NCI-H526 (cell line): ENCODE measurements around the gene KATNIP.

ENCODE experiments used
- DNase-seq, 2 experiments: peaks; one replicate each; lab custom pipeline; 2025; lab: John Stamatoyannopoulos, UW

Gene KATNIP

DNA sequence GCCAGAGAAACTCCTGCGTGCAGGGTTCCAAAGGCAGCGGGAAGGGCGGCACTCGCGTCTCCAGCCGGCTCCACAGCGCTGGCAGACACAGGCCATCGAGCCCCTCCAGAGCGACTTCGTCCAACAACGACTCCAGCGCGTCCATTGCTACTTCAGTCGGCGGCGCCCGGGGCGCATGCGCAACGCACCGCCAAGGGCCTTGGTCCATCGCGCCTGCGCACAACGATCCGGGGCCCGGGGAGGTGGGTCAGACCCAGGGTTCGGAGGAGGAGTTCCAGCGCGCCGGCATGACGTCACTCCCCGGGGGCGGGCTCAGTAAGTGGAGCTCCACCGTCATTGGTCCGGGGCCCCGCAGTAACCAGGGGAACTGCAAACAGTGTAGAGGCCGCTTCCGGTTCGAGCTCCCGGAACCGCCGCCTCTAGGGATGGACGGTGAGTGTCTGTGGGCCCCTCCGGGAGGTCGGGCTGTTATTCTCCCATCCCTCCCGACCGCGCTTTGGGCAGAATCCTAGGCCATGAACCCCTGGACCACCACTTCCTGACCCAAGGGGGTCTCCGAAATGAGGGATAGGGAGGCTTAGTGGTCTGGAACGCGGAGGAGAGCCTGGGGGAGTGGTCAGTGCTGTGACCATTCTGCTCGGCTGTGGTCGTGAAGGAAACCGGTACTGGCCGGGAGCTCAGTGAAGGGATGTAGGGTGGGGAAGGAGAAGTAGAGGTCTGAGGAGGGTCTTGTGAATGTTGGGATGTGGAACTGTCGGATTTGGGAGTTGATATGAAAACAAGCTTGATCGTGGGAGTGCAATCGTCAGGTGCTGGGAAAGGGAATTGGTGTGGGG is at the start of gene KATNIP, which contains the start of gene GTF3C1:
TSS of gene KATNIP (plus strand) at position 399 of the 836 bp plus-strand sequence. CDS start at position 426, 27 bp downstream.
TSS of gene GTF3C1 (minus strand) at position 168 of the 836 bp plus-strand sequence. CDS start at position 145, 23 bp downstream.
- DNase-seq = peak; percentile 94 to 99

DNA sequence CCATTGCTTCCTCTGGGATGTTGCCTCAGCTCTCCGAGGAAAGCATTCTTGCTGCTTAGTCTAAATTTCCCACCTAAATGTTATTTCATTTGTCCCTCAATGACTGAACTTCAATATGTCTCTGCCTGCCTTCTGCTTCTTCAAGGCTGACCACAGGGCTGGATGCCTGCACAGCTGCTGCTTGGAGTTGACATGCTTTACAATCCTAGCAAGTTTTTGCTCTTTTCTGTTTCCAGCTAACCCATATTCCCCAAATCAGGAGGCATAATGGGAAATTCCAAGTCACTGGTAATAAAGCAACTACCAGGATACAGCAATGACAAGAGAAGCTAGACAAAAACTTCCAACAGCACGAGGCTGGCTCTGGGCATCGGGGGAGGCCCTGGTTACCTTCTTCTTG is 49.1 kb upstream of the KATNIP start:
- no peak for DNase-seq

- no peak for DNase-seq
These were observed 46.3 kb upstream of the KATNIP start for GRCh38 chr16:27503662-27504061.

- no peak for DNase-seq
These were observed 44.4 kb upstream of the KATNIP start for GRCh38 chr16:27505297-27506236.

DNA sequence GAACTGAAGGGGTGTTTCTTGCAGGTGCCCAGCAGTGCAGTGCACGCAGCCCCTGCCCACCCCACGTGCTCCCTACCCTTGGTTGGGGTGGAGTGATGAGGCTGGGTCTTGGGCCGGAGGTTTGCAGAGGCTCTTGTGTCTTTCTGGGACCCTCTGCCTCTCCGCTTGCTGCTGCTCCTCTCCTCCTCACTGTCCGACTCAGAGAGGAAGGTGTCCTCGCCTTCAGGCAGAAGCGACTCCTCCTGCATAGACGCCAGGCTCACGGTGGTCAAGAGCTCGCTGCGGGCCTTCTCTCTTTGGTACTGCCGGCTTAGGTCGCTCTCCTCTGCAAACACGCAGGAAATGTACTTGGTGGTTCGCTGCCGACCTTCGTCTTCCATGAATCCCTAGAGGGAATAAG is 43.2 kb upstream of the KATNIP start:
- no peak for DNase-seq

- DNase-seq = no peak
These were observed 41.5 kb upstream of the KATNIP start for GRCh38 chr16:27508476-27508875.

- DNase-seq = no peak
These were observed 38.1 kb upstream of the KATNIP start for GRCh38 chr16:27511657-27512448.

DNA sequence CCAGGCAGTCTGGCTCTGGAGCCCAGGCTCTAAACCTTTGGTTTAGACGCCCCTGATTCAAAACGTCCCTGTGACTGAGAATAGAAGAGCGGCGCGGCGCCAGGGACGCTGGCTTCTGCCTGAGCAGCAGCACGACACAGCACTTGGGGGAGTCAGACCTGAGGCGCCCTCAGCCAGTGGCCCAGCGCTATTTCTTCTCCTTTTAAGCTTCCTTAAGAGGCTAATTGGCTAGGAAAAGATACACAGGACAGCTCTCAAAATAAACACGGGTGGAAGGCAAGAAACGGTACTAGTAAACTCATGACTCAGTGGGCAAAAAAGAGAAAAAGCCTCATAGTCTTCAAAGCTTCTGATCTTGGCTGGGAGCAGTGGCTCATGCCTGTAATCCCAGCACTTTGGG is 35.1 kb upstream of the KATNIP start:
- DNase-seq = no peak

- DNase-seq = peak in 1 of 2 experiments; percentile 35
These were observed 34.0 kb upstream of the KATNIP start for GRCh38 chr16:27515874-27516353.

DNA sequence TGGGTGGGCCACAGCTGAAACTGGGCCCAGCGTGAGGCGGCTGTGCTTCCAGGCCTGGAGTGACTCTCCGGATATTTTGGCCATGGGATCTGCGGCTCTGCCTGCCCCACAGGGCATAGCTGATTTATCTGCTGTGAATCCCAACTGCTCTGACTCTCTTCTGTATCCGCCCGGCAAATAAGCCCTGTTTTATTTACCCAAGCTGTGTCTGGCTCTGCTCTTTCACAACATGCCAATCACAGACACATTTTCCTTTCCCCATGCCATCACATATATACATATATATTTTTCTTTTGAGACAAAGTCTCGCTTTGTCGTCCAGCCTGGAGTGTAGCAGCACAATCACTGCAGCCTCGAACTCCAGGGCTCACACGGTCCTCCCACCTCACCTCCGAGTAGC is 33.6 kb upstream of the KATNIP start:
- DNase-seq = no peak

- peak in 1 of 2 experiments; percentile 4 for DNase-seq
These were observed 32.3 kb upstream of the KATNIP start for GRCh38 chr16:27517664-27518063.

- no peak for DNase-seq
These were observed 31.7 kb upstream of the KATNIP start for GRCh38 chr16:27518226-27518625.

DNA sequence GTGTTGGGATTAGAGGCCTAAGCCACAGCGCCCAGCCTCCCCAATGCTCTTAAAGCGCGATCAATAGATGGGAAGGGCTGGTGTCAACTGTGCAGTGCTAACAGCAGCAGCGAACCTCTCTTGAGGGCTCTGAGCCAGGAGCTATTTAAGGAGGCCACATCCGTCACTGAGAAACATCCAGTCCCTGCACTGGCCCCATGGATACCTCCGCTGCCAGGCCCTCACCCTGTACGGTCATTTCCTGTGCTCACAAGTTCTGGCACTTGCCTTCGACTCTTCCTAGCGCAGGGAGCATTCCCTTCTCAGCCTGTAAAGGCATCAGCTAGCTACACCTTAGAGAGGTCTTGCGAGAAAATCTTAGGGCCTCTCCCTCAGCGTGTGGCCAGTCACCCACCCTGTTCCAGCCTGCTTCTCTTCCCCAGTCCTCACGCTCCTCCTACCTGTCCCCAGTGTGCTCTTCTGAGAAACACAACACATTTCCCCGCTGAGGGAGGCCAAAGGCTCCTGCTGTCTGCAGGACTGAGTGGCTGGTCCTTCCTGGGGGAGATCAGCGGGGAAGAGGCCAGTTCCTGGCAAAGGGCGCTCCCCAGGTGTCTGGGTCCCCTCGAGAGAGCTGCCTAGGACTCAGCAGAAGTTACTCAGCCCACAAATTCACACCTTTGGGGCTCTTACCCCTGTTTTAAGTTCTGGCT is 28.8 kb upstream of the KATNIP start:
- DNase-seq = no peak

DNA sequence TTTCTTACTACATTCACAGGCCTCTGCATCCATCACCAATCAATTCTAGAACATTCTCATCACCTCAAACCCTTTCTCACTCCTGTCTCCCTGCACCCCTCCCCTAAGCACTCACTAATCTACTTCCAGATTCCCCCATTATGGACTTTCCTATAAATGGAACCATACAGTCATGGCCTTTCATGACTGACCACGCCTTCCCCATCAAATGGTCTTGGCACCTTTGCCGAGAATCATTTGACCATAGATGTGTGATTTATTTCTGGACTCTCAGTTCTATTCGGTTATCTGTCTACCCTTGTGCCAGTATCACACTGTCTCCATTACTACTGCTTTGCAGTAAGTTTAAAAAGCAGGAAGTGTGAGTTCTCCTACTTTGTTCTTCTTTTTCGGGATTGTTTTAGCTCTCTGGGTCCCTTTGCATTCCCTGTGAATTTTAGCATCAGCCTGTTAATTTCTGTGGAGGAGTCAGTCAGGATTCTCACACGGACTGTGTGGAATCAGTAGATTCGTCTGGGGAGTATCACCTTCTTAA is 27.7 kb upstream of the KATNIP start:
- DNase-seq = no peak

GRCh38 chr16:27526180-27526579 is 23.8 kb upstream of the KATNIP start:
- no peak for DNase-seq

DNA sequence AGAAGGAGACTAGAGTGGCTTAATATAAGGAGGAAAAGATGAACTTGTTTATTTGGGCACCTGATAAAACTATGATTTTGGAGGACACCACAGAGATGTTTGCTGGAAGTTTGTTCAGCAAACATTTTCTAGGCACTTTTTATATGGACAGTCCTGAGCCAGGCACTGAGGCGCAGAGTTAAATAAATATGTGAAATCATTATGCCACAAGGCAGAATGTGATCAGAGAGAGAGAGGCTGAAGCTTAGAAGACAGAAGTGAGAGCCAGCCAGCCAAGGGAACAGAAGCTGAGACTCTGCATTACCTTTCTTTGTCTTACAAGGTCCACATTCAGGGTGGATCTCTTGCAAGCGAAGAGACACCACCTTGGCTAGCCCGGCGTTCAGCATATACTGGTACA is 21.6 kb upstream of the KATNIP start:
- DNase-seq = no peak

DNA sequence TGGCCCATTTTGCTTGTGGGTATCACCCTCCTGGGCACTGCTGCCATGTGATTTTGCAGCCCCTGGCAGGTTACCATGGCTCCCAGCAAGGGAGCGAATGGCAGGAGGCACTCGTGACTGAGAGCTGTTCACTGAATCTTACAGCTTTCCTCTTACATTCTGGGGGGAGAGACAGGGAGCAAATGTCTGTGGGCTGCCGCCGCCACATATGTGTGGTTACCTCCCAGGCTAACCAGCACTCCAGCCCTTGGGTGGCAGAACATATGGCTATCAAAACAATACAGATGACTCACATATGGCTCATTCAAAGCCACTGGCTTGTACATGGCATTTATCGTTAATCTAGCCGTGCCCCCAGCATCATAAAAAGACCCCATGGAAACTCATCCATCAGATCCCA is 20.0 kb upstream of the KATNIP start:
- DNase-seq = no peak

- DNase-seq = no peak
These were observed 18.8 kb upstream of the KATNIP start for GRCh38 chr16:27531186-27531585.

DNA sequence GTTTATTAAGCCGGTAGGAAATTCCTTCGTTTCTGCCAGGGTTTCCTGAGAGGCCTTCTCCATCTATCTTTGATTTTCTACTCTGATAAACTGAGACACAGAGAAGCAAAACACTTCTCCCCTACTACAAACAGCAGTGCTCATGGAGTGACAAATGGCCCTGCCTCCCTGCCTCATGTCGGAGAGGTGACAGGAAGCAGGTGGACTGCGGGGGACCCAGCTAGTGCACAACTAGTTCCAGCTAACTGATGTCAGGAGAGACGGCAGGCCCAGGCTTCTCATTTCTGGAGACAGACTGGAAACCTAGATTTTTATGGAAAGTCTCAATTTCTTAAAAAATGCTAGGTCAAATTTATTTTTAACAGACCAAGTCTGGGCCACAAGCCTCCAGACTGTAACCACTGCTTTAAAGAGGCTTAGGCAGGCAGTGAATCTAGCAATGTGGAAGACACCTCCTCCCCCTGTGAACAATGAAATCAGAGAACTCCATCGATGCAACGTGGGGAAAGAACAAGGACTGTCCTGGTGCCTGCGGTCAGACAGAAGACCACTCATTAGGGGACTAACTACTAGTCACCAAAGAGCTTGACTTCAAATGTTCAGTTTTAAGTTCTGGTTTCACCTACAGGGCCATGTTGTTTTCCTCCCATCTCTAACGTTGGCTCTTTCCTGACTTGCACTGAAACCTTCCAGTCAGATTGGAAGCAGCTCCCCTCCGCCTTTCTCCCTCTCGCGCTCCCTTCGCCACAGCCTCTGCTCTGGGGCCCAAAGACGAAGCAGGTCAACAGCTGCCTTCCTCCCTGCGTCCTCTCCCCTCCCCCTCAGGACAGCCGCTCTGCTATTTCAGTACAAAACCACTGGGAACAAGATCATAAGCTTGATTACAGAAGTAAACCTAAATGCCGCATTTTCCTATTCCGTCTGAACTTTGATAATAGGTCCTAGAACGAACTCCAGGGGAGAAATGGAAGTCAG is 17.8 kb upstream of the KATNIP start:
- no peak for DNase-seq

DNA sequence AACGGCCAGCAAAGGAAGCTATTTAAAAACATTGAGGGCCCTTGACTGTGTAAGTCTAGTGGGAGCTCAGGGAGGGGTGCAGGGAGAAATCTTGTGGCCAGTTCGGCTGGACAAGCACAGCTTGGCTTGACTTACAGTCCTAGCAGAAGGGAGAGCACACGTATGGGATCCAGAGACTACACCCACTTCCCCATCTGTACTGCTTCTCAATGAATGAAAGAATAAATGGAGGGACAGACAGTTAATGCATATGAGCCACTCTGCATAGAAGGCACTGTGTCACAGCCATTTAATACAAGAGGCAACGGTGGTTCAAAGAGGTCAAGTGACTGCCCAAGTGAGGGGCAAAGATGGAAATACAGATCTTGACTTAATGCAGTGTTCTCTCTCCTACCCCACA is 15.7 kb upstream of the KATNIP start:
- DNase-seq = no peak
